Measurements from ENCODE around the gene DPP6.

Gene DPP6

DNA sequence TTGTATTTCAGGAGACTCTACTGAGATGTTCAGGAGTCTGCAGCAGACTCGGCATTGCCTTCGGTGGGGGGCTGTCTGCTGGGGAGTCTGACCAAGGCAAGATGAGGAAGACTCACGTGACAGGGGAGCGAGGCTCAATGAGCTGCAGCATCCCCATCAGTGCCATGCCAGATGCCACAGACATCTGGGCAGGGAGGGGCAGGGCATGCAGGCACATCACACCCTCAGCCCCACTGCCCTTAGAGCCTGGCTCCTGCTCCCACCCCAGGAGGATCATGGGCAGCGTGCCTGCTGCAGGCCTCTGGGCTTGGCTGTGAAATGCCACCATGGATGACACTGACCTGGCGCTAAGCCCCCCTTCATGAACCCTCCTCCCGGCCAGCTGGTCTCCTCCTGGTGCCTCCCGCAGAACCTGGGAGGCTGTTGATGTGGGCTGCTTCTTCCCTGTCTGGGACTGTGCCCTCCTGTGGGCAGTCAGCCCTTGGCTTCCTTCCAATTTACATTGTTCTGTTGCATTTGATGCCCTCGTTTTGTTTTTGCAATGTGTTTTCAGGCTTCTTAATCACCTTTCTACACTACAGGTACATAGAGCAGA is 715.7 kb downstream of the DPP6 start:
- DNase-seq (ENCODE audit: low read depth in 2 of 2), result no peak

DNA sequence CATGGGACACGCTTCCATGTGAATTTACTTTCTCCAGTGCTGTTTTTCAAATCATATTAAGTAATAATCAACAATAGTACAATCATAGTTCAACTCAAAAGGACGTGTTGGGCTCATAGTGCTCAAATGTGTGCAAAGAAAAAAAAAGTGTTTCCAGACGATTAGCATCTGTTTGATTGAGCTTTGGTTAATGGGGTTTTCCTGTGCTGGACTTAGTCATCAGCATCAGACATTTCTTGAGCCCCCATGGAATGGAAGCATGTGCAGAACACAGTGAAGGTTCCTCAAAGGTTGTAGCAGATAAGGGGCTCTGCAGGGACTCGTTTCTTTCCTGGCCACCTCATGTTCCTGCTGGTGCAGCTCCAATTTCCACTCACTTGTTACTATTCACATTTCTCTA is 716.8 kb downstream of the DPP6 start:
- DNase-seq (ENCODE audit: low read depth in 2 of 2), result no peak

DNA sequence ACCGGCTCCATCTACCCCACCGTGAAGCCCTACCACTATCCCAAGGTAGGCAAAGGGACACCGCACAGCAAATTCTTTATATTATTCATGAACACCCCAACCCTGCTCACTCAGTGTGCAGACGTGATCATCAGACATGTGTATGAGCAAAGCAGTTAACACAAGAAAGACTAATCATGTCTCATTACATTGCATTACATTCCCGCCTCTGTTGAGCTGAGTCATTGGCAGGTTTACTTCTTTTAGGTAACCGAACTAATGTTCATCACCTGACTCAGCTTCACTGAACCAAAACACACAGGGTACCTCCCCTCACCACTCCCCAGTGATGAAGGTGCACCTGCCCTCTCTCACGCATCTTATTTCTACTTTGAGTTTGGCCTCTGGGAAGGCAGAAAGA is 717.3 kb downstream of the DPP6 start:
- no peak for DNase-seq (ENCODE audit: low read depth in 2 of 2)

DNA sequence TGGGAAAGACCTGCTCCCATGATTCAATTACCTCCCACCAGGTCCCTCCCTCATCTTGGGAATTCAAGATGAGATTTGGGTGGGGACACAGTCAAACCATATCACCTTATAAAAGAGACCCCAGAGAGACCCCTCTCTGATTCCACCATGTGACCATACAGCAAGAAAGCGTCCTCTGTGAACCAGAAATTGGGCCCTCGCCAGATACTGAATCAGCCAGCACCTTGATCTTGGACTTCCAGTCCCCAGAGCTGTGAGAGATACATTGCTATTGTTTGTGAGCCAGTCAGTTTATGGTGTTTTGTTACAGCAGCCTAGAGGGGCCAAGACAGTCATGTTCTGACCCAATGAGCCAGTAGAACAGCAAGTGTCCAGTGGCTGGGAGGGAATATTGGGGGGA is 718.2 kb downstream of the DPP6 start:
- no peak for DNase-seq (ENCODE audit: low read depth in 2 of 2)

DNA sequence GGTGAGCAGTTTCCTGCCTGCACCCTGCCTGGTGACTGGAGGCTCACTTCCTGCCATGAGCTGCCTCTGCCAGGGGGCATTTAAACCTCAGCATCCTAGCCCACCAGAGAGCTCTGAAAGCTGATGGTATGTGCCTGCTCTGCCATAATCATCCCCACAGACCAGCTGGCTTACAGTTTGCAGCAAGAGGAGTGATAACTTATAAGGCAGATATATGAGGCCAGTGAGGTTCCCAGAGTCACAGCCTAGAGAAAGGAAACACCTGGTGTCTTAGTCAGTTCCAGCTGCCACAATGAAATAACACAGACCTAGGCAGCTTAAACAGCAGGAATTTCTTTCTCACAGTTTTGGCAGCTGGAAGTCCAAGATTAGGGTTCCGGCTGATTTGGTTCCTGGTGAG is 718.8 kb downstream of the DPP6 start:
- DNase-seq (ENCODE audit: low read depth in 2 of 2), result no peak

DNA sequence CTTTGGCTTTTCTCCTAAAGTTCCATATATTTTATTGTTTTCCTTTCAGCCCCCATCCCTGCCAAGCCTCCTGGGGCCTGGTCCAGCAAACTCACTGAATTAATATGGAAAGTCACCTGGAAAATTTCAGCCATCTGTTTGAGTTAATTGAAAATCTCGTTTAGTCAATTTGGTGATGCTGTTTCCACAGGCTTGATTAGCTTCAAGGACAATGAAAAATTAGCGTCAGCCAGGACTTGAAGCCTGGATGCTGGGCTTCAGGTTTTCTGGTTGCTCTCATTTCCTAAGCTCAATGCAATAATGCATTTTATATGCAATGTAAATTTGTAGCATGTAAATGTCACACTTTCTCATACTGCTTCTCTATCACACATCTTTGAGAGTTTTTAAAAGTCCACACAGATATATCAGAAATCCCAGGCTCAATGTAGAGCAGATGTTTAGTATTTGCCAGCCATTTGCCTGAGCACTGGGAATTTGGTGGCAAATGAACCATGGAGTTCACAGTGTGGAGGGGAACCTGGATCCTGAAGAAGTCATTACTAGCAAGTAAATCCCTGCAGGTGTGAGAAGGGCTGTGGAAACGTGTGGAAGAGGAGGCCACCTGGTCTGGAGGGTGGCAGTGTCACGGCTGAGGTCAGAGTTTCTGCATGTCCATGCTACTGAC is 722.2 kb downstream of the DPP6 start:
- DNase-seq (ENCODE audit: low read depth in 2 of 2), result no peak

DNA sequence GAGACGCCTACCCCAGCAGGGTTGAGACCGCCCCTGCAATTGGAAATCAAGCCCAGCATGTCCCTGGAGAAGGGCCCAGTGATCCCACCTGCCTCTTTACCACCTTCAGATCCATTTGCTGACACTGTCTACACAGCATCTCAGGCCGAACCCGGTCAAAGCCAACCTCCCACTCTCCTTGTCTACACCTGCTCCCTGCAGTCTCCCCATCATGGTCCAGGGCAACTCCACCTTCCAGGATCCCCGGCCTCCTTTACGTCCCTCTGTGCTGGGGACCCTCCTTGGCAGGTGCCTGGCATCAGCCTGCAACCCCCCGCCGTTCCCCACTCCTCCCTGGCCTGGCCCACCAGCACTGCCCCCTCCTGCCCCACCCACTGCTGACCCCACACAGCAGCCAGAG is 723.5 kb downstream of the DPP6 start:
- no peak for DNase-seq (ENCODE audit: low read depth in 2 of 2)

DNA sequence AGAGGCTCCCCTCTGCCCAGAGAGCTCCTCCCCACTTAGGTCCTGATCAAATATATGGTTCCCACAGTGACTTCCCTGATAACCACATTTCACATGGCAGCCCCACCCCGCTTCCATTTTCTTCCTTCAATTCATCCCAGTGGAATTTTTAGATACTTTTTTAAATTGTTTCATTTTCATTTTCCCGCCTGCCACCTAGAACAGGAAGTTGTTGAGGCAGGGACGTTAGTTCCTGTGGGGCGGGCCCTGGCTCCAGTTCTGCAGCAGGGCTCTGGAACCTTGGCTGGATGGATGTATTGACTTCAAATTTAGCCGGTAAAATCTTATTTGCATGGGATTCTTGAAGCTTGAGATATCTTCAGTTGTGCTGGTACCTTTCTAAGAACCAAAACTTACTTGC is 724.2 kb downstream of the DPP6 start:
- no peak for DNase-seq (ENCODE audit: low read depth in 2 of 2)

DNA sequence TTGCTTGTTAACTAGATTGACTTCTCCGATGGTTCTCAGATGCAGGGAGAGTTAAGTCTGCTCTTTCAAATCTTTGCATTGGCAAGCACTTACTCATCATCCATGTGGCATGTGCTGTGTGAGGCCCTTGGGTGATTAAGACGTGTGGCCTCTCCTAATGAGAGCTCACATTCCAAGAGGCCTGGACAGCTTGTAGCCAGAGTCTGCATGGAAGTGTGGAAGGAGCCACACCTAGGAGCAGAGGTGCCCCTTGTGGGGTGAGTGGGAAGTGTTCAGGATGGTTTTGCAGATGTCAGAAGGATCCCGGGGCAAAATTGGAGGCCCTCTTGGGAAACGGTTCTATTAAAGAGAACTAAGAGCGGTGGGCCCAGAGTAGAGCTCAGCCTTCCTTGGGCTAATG is 724.8 kb downstream of the DPP6 start:
- no peak for DNase-seq (ENCODE audit: low read depth in 2 of 2)

DNA sequence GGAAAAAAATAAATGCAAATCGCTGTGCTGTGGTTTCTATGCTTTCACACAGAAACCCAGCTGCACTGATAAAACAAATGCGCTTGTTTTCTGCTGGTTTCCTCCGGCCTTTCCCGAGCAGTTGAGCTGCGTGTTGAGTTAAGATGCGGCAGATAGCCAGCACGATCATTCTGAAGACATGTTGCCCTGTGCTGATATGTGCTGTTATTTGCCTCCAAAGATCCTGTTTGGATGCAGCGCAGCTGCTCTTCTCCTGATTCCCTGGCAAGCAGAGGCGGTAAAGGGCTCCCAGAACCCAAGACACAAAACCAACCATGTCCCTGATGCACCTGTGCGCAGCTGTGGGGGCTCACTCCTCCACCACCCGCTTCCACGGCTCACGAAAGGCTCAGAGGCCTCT is 725.3 kb downstream of the DPP6 start:
- DNase-seq (ENCODE audit: low read depth in 2 of 2), result no peak

DNA sequence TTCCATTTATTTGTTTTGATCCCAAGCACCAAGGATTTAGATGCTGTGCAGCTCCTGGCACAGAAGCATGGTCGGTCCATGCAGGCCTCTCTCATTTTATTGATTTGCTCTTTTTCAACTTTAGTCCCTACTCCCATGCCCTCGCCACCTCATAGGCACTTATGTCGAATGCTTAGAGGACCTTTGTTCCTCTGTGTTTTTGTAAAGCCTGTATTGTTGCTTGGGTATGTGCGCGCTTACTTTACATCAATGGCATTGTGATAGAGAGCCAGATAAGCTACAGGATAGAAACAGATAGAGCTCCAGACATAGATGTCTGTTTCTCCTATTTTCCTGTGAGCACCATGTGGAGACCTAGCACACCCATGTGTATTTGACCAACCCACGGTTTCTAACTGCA is 725.7 kb downstream of the DPP6 start:
- DNase-seq (ENCODE audit: low read depth in 2 of 2), result no peak

DNA sequence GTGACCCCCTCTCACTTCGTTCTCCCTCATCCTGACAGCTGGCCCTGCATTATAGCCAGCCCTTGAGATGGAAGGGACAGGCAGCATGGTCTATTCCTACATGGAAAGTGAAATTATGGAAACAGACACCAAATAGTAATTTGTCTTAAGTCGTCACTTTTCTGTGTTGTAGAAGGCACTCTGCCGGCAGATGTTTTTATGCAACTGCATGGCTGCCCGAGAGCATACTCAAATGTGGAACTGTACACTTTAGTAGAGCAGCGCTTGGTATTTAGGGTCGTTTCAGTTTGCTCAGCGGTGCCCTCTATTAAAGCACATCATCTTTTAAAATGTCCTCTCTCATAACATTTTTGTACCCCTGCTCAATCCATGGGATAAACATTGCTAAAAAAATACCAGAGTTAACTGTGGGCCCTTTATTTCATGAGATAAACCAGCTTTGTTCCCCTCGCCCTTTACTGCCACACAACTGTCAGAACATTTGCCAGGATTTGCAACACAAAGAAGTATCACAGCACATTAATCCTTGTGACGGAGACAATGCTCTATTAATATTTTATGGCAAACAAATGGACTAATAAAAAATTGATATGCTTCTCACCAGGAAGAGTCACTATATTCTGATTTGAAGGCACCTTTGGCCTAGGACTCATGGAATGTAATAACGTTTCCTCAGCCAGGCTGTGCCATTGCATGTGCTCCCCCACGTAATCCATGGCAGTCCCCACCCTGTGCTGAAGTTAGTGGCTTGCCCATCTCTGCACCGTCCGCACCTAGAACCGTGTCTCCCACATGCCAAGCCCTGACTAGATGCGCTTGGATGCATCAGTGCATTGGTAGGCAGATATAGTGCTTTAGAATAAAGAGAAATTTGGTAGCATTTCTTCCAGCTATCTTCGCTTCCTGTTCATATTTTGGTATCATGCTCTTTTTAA is 729.4 kb downstream of the DPP6 start:
- no peak for DNase-seq (ENCODE audit: low read depth in 2 of 2)

DNA sequence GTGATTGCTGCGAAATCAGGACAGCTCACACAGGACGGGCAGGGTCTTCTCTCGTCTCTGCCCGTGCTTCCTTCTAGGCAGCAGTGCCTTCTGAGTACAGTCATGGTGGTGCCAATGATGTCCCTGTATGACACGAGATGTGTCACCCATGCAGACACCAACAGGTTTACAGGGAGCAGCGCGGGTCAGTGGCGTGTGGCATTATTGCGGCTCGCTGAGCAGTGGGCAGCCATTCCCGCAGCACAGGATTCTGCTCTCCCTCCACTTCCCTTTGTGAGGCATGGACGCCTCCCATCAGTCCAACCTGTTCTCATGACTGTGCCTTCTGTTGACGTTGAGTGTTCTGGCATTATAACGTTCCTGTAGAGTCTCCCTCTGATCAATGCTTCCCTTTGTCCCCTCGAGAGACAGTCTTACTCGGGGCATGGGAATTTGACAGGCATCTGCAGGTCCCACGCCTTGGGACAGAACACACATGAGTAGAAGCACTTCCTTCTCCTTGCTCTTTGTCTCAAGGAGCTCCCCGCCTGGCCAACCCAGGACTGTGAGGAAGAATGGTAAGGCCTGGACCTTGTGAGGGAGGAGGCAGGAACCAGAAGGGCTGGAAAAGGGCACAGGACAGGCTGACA is 731.2 kb downstream of the DPP6 start:
- no peak for DNase-seq (ENCODE audit: low read depth in 2 of 2)

DNA sequence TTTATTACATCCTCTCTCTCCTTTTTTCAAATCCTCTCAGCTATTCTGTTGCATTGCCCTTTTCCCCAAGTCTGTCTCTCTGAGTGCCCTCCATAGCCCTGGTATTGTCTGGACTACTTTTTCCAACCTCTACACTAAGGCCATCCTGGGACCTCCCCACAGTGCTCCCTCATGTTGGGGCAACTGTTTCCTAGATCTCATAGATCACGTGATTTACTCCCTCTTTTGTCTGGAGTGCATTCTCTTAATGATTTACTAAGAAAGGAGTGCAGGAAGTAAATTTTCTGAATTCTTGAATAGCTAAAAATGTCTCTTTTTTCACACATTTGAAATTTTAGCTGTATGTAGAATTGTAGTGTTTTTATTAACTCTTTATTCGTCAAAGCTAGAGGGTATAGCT is 733.7 kb downstream of the DPP6 start:
- DNase-seq (ENCODE audit: low read depth in 2 of 2), result no peak

DNA sequence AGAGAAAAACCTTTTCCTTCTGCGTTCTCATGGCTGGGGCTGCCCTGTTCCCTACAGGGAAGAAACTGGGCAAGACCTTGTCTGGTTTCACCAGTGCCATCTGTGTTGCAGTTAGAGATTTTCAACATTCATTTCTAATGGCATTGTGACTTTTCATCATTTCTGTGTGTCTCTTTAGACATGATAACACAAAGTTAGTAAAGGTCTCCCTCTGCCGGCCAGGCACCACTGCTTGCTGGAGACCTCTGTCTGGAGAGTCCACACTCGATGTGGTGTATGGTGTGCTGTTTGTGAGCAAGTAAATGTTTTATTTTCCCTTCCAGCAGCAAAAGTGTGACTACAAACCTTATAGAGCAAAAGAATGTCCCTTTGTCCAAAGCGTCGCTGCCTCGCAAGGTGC is 737.2 kb downstream of the DPP6 start:
- DNase-seq (ENCODE audit: low read depth in 2 of 2), result no peak

DNA sequence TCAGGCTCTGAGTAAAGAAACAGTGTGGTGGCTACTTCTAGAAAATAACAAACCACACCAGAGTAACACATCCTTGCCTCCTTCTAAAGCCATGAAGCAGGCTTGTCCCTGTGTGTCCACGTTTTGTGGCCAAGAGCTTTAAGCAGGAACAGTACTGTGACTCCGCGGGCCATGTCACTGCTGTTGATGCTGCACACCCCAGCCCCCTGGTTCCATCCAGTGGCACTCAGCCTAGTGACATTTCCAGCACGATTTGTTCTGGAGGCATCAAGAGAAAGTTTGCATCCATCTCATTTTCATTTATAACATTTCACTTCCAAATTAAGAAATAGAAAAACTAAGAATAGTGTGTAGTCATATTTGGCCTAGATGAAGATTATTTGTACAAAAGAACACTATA is 739.4 kb downstream of the DPP6 start:
- no peak for DNase-seq (ENCODE audit: low read depth in 2 of 2)

DNA sequence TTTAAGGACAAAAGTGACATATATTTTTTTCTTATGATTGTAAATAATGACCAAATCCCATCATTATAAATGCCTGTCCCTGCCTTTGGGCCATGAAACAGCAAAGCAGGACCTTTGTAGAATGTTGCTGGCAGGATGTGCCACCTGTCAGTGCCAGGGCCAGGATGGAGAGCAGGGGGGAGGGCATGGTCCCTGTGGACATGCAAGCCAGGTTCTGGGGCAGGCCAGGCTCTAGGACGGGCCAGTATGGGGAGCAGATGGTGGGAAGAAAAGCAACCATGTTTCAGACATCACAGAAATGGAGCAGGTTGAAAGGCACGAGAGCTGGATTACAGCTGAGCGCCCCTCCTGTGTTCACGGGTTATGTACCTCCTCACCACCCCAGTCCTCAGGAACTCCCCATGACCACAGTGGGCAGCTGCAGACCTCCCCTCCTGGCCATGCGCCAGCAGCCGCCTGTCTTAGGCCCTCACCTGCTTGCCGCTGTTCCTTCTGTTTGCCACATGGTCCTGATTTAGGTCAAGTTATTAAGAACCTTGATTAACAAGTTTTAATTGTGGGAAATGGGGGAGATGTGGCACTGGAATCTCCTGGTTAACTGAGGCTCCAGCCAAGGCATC is 740.3 kb downstream of the DPP6 start:
- DNase-seq (ENCODE audit: low read depth in 2 of 2), result no peak

DNA sequence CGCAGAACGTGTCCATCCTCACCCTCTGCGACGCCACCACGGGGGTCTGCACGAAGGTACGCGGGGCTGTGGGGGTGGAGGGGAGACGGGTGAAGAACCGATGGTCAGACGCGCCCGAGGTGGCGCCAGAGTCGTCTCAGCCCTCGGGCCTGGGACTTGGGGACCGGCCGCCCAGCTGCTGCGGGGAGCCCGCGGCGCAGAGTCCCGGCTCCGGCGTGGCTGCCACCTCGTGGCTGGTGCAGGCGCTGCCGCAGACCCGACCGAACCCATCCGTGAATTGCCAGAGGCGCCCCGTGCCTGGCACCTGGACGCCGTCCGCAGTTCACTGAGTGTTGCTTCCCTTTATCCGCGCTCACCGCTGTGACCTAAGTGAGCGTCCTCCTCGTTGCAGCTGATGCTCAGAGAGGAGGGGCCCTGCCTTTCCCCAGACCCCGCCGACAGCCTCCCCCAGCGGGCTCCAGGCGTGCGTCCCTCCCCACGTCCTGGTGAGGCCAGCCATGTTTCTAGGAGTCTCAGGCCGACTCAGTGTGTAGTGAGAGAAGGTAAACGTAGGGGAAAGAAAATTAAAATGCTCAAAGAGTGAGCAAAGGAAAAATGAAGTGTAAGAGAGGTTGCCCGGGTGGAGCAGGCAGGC is 742.1 kb downstream of the DPP6 start:
- peak; percentile 12 to 14 for DNase-seq (ENCODE audit: low read depth in 2 of 2)

DNA sequence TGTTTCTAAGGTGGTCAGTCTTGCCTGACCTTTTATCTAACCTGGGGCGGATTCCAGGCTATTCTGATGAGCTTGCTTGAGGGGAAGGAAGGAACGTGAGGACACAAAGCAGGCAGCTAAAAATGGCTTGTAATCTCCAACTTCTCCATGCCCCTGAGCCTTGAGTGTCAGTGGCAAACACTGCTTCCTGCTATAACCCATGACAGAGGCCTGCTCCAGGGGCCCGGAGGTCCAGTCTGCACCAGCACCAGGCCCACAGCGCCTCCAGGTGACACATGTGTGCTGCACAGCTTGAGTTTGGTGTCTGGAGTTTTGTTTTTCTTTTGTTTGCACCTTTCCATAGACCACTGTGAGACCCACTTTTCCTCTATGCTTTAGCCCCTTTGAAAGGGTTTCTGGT is 742.8 kb downstream of the DPP6 start:
- no peak for DNase-seq (ENCODE audit: low read depth in 2 of 2)

DNA sequence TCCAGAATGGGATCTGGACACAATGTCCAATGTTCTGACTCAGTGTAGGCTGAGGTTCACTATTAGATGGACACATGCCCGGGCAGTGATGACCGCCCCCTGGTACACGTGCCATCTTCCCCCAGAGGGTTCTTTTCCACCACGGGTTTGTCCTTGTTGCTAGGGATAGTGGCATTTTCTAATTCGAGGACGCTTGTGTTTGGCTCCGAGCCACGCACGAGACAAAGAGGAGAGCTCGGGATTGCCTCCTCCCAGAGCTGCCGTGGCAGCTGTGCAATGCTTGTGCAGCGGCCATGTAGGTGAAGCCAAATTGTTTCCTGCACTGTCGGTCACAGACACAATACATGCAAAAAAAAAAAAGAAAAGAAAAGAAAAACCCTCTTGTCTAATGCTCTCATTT is 743.2 kb downstream of the DPP6 start:
- no peak for DNase-seq (ENCODE audit: low read depth in 2 of 2)

DNA sequence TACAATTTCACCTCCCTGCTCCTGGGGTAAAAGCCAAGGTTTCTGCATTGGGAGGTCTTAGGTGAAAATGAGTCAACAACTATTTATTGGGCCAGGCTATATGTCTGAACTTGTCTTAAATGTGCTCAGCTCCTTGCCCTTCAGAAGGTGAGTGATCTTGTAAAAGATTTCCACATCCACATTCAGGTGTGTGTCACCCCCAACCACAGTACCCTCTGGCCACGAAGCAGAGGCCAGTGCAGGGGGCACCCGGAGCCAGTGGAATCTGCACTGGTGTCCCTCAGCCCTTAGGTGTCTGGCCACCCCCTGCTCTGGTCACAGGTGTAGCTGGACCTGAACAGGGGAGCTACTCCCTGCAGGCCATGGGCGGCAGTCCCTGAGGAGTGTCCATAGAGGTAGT is 752.3 kb downstream of the DPP6 start:
- DNase-seq (ENCODE audit: low read depth in 2 of 2), result no peak

DNA sequence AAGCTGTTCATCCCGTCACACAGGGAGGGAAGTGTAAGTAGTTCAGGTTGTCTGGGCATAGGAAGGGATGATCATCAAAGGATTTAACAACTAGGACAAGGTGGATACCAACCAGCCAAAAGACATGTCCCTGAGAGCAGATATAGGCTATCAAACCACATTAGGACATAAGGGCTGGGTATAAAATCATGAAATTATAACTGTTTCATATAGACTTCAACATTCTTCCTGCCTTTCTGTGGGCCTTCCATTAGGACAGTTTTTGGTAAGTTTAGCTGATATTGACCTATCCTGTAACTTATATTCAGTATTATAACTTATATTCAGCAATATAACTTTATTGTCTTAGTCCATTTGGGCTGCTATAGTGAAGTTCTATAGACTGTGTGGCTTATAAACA is 759.8 kb downstream of the DPP6 start:
- DNase-seq (ENCODE audit: low read depth in 2 of 2), result no peak
